Measurements from ENCODE around the gene KIAA1586. TPM values are rescaled to one million over a fixed set of nuclear protein-coding genes. Genes with fewer than 3 reads are reported as not detected.

Gene KIAA1586
- total RNA-seq, 4 donors from 2014 or later: 2.7 to 13.2 (median 4.9) TPM

- Histone ChIP-seq H3K4me3 (no peak overlapping the region), H3K36me3 (peaks cover 0 to 14% (median 0%) of the 10 kb centered on the region in 3 donors), H3K27ac (no peak overlapping the region), H3K9me3 (no peaks in the 10 kb centered on the region), H3K27me3 (no peaks in the 10 kb centered on the region), H3K4me1 (no peaks in the 10 kb centered on the region)
- DNase-seq: no peak
- TF ChIP-seq POLR2A (IDR thresholded peaks at IDR 0.05): no peak
- TF ChIP-seq CTCF (IDR thresholded peaks at IDR 0.05): no peak
Measured at GRCh38 chr6:57063847-57064246, 17.4 kb downstream of the KIAA1586 start.

GRCh38 chr6:57064809-57065208 lies 18.3 kb downstream of the KIAA1586 start:
- no peak for DNase-seq
- H3K36me3 ChIP-seq: peaks cover 0 to 9% (median 0%) of the 10 kb centered on the region in 3 donors
- no peak overlapping the region for H3K27ac ChIP-seq
- no peak overlapping the region for H3K4me3 ChIP-seq
- H3K27me3 ChIP-seq: no peaks in the 10 kb centered on the region
- H3K4me1 ChIP-seq: no peaks in the 10 kb centered on the region
- TF ChIP-seq CTCF (IDR thresholded peaks at IDR 0.05) (no peak), POLR2A (IDR thresholded peaks at IDR 0.05) (no peak)
- no peaks in the 10 kb centered on the region for H3K9me3 ChIP-seq

GRCh38 chr6:57068061-57068460 lies 21.6 kb downstream of the KIAA1586 start:
- Histone ChIP-seq H3K4me1 (no peaks in the 10 kb centered on the region), H3K9me3 (no peaks in the 10 kb centered on the region), H3K27me3 (no peaks in the 10 kb centered on the region), H3K27ac (no peak overlapping the region), H3K4me3 (no peak overlapping the region), H3K36me3 (peaks cover 0 to 5% (median 0%) of the 10 kb centered on the region in 3 donors)
- TF ChIP-seq POLR2A (IDR thresholded peaks at IDR 0.05) (no peak), CTCF (IDR thresholded peaks at IDR 0.05) (no peak)
- DNase-seq: no peak

- Histone ChIP-seq H3K27me3 (no peaks in the 10 kb centered on the region), H3K36me3 (no peaks in the 10 kb centered on the region), H3K4me1 (no peaks in the 10 kb centered on the region), H3K27ac (no peak overlapping the region), H3K9me3 (no peaks in the 10 kb centered on the region), H3K4me3 (no peak overlapping the region)
- DNase-seq: no peak
- TF ChIP-seq POLR2A (IDR thresholded peaks at IDR 0.05) (no peak), CTCF (IDR thresholded peaks at IDR 0.05) (no peak)
Measured at GRCh38 chr6:57069228-57069627, 22.7 kb downstream of the KIAA1586 start.

- no peaks in the 10 kb centered on the region for H3K27me3 ChIP-seq
- no peaks in the 10 kb centered on the region for H3K4me1 ChIP-seq
- no peak overlapping the region for H3K4me3 ChIP-seq
- DNase-seq: no peak
- no peak overlapping the region for H3K27ac ChIP-seq
- TF ChIP-seq CTCF (IDR thresholded peaks at IDR 0.05) (no peak), POLR2A (IDR thresholded peaks at IDR 0.05) (no peak)
- no peaks in the 10 kb centered on the region for H3K36me3 ChIP-seq
- no peaks in the 10 kb centered on the region for H3K9me3 ChIP-seq
Measured at GRCh38 chr6:57069920-57070331, 23.4 kb downstream of the KIAA1586 start.

- no peak for TF ChIP-seq POLR2A (IDR thresholded peaks at IDR 0.05)
Measured at GRCh38 chr6:57072108-57072507, 25.6 kb downstream of the KIAA1586 start.

More at GRCh38 chr6:57072108-57072507, 25.6 kb downstream of the KIAA1586 start:
- Histone ChIP-seq H3K4me1 (no peaks in the 10 kb centered on the region), H3K27ac (no peak overlapping the region), H3K27me3 (no peaks in the 10 kb centered on the region), H3K4me3 (no peak overlapping the region), H3K36me3 (no peaks in the 10 kb centered on the region), H3K9me3 (no peaks in the 10 kb centered on the region)
- DNase-seq: no peak

Measured in Peyer's patch (tissue), 4 donors.